Hepatocyte (in vitro differentiated cells): ENCODE measurements around the gene CD226. TPM values are rescaled to one million over a fixed set of nuclear protein-coding genes. Genes with fewer than 3 reads are reported as not detected.

Source experiments
- DNase-seq: peaks from one replicate; pipeline ENCODE4 v3.0.0-alpha.2; 2016; ENCODE audit warnings: low spot score
- H2AFZ ChIP-seq: fragments of 200-600 bp; sonication (generic); 2 replicates; pipeline ENCODE4 v1.6.0; 2016; ENCODE audit warnings: antibody characterized with exemption, mild to moderate bottlenecking
- H3K27ac ChIP-seq: fragments of 200-600 bp; sonication (generic); 2 replicates; pipeline ENCODE4 v1.5.1; 2016; ENCODE audit warnings: mild to moderate bottlenecking
- H3K27me3 ChIP-seq: fragments of 200-600 bp; sonication (generic); 2 replicates; pipeline ENCODE4 v1.6.1; 2016
- H3K36me3 ChIP-seq: fragments of 200-600 bp; sonication (generic); replicated peaks from 2 replicates; pipeline ENCODE4 v1.5.1; 2016; ENCODE audit warnings: low read depth; ENCODE audit not compliant: insufficient read depth
- H3K4me1 ChIP-seq: fragments of 200-600 bp; sonication (generic); 2 replicates; pipeline ENCODE4 v1.5.1; 2016; ENCODE audit warnings: mild to moderate bottlenecking, moderate library complexity; ENCODE audit not compliant: insufficient read depth
- H3K4me2 ChIP-seq: fragments of 200-600 bp; sonication (generic); 2 replicates; pipeline ENCODE4 v1.6.0; 2016
- H3K4me3 ChIP-seq: fragments of 200-600 bp; sonication (generic); 2 replicates; pipeline ENCODE4 v1.5.1; 2016; ENCODE audit warnings: mild to moderate bottlenecking
- H3K79me2 ChIP-seq: fragments of 200-600 bp; sonication (generic); 2 replicates; pipeline ENCODE4 v1.6.0; 2017; ENCODE audit warnings: mild to moderate bottlenecking
- H3K9me2 ChIP-seq: fragments of 200-600 bp; sonication (generic); replicated peaks from 2 replicates; pipeline ENCODE4 v1.6.0; 2017; ENCODE audit warnings: mild to moderate bottlenecking; ENCODE audit not compliant: insufficient read depth
- H3K9me3 ChIP-seq: fragments of 200-600 bp; sonication (generic); 2 replicates; pipeline ENCODE4 v1.5.1; 2016; ENCODE audit warnings: low read depth, mild to moderate bottlenecking
- H4K20me1 ChIP-seq: fragments of 200-600 bp; sonication (generic); 2 replicates; pipeline ENCODE4 v1.6.0; 2016; ENCODE audit warnings: mild to moderate bottlenecking; ENCODE audit not compliant: insufficient read depth, poor library complexity, severe bottlenecking
- EZH2 ChIP-seq: fragments of 200-600 bp; sonication (generic); IDR thresholded peaks from 2 replicates; pipeline ENCODE4 v1.6.1; 2016; ENCODE audit warnings: antibody characterized with exemption, mild to moderate bottlenecking, borderline replicate concordance
- EZH2phosphoT487 ChIP-seq: fragments of 200-600 bp; sonication (generic); IDR thresholded peaks from one replicate; pipeline ENCODE4 v1.6.1; 2018; ENCODE audit warnings: antibody characterized with exemption, mild to moderate bottlenecking, low read depth, moderate library complexity; ENCODE audit not compliant: unreplicated experiment, severe bottlenecking
- WGBS: methylation state at CpG from one replicate; pipeline ENCODE4 v1.1.6; 2016; ENCODE audit warnings: low lambda C conversion rate; ENCODE audit errors: missing lambda C conversion rate; 5-methylcytosine and 5-hydroxymethylcytosine counted together
- polyA plus RNA-seq: library from polyadenylated mRNA; unstranded; fragments of >200 nt; fragmentation: Nextera tagmentation; extraction: Ambion mirVana; gene quantifications from 2 replicates; pipeline ENCODE4 v1.2.1, GENCODE V29; 2016
- total RNA-seq: library from RNA; depleted of rRNA; stranded (reverse); fragments of >200 nt; gene quantifications from 2 replicates; pipeline ENCODE4 v1.2.3, GENCODE V29; 2014
- TF ChIP-seq, protein P1 (sequence below): fragments of 200-600 bp; sonication (generic); IDR thresholded peaks from 2 replicates; pipeline ENCODE4 v1.5.1; 2016; ENCODE audit warnings: antibody characterized with exemption, mild to moderate bottlenecking; ENCODE audit not compliant: poor library complexity

Gene CD226
- total and polyA plus RNA-seq, 2 experiments from 2014 or later, result 0.07 TPM; not detected in 1

DNA sequence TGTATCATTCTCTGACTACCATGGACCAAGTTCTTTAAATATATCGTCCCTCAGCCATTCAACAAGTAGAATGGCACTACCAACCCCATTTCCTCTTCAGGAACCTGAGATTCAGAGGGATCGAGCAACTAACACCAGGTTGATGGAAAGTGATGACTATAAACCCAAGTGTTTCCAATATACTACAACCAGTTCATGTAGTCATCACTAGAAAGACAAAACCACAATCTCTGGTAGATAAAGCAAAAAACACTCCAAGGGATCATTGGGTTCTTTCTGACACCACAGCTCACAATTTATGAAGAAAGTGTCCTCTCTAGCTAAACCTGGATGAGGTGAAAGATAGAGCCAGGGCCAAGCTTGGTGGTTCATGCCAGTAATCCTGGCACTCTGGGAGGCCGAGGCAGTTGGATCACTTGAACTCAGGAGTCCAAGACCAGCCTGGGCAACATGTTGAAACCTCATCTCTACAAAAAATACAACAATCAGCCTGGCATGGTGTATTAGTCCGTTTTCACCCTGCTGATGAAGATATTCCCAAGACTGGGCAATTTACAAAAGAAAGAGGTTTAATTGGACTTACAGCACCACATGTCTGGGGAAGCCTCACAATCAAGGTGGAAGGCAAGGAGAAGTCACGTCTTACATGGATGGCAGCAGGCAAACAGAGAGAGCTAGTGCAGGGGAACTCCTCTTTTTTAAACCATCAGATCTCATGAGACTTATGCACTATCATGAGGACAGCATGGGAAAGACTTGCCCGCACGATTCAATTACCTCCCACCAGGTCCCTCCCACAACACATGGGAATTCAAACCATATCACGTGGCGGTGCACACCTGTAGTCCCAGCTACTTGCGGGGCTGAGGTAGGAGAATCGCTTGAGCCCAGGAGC lies 2.2 kb downstream of the CD226 start:
- no peaks in the 10 kb centered on the region for H4K20me1 ChIP-seq
- no peak overlapping the region for H2AFZ ChIP-seq
- H3K4me1 ChIP-seq, result no peaks in the 10 kb centered on the region
- 93% methylated on average over 11 of the region's 11 CpGs for WGBS
- DNase-seq, result no peak
- H3K9me3 ChIP-seq, result no peaks in the 10 kb centered on the region
- no peak overlapping the region for H3K4me2 ChIP-seq
- no peak overlapping the region for H3K4me3 ChIP-seq
- no peaks in the 10 kb centered on the region for H3K36me3 ChIP-seq
- no peaks in the 10 kb centered on the region for H3K79me2 ChIP-seq
- H3K9me2 ChIP-seq, result no peaks in the 10 kb centered on the region
- H3K27ac ChIP-seq, result no peak overlapping the region
- no peaks in the 10 kb centered on the region for H3K27me3 ChIP-seq
- TF ChIP-seq, protein P1, sequence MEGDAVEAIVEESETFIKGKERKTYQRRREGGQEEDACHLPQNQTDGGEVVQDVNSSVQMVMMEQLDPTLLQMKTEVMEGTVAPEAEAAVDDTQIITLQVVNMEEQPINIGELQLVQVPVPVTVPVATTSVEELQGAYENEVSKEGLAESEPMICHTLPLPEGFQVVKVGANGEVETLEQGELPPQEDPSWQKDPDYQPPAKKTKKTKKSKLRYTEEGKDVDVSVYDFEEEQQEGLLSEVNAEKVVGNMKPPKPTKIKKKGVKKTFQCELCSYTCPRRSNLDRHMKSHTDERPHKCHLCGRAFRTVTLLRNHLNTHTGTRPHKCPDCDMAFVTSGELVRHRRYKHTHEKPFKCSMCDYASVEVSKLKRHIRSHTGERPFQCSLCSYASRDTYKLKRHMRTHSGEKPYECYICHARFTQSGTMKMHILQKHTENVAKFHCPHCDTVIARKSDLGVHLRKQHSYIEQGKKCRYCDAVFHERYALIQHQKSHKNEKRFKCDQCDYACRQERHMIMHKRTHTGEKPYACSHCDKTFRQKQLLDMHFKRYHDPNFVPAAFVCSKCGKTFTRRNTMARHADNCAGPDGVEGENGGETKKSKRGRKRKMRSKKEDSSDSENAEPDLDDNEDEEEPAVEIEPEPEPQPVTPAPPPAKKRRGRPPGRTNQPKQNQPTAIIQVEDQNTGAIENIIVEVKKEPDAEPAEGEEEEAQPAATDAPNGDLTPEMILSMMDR, result no peak
- TF ChIP-seq EZH2 (no peak), EZH2phosphoT487 (no peak)

DNA sequence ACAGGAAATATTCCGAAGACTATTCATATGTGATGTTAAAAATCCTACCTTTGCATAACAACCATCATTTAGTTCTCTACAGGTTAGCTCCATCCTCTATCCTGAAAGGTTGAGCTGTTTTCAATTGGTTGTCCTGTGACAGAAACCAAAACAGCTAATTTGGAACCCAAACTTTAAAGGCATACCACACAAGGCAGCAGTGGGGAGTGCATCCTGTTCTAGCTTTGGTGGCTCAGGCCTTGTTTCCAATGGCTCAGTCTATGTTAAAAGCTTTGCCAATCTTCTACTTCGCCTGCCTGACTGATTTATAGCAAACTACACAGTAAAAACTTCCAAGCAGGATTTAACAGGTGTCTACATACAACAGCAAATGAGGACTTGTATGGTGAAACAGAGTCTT lies 3.2 kb downstream of the CD226 start:
- Histone ChIP-seq H3K9me3 (no peaks in the 10 kb centered on the region), H3K4me1 (no peaks in the 10 kb centered on the region), H3K9me2 (no peaks in the 10 kb centered on the region), H3K4me3 (no peak overlapping the region), H3K4me2 (no peak overlapping the region), H3K79me2 (no peaks in the 10 kb centered on the region), H3K27ac (no peak overlapping the region), H4K20me1 (no peaks in the 10 kb centered on the region), H2AFZ (no peak overlapping the region), H3K36me3 (no peaks in the 10 kb centered on the region), H3K27me3 (no peaks in the 10 kb centered on the region)
- TF ChIP-seq EZH2phosphoT487, result no peak
- TF ChIP-seq, protein P1, result no peak
- TF ChIP-seq EZH2, result no peak
- WGBS, result 82% methylated on average over 2 of the region's 2 CpGs
- no peak for DNase-seq

DNA sequence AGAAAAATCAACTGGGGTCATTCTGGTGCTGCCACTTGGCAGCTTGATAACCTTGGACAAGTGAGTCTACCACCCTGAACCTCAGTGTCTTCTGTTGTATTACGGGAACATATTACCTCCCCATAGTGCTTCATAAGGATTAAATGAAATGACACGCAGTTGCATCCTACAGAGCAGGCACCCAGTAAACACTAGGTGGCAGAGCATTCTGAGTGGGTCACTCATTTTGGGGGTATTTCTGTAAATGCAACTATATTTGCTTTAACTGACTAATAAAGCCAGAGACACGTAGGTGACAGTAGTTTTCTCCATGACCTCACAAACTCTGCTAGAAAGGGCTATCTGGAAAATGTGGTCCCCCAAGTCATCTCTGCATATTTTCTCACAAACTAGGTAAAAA lies 4.7 kb downstream of the CD226 start:
- Histone ChIP-seq H3K9me2 (no peaks in the 10 kb centered on the region), H2AFZ (no peak overlapping the region), H3K4me1 (no peaks in the 10 kb centered on the region), H4K20me1 (no peaks in the 10 kb centered on the region), H3K36me3 (no peaks in the 10 kb centered on the region), H3K9me3 (no peaks in the 10 kb centered on the region), H3K79me2 (no peaks in the 10 kb centered on the region), H3K27ac (no peak overlapping the region), H3K4me2 (no peak overlapping the region), H3K27me3 (no peaks in the 10 kb centered on the region), H3K4me3 (no peak overlapping the region)
- no peak for TF ChIP-seq EZH2phosphoT487
- TF ChIP-seq, protein P1, result no peak
- TF ChIP-seq EZH2, result no peak
- DNase-seq, result no peak
- 99% methylated on average over 3 of the region's 3 CpGs for WGBS
